Epithelial cell of proximal tubule (primary cell): Measurements from ENCODE around the gene FAHD2A. TPM values are rescaled to one million over a fixed set of nuclear protein-coding genes. Genes with fewer than 3 reads are reported as not detected.

ENCODE experiments used
- DNase-seq: peaks from one replicate; pipeline ENCODE4 v3.0.0-alpha.2; 2011; ENCODE audit warnings: low read depth
- H3K4me3 ChIP-seq: 2 replicates; pipeline ENCODE4 v1.5.1; 2011; ENCODE audit warnings: low read depth, mild to moderate bottlenecking, low read length
- CTCF ChIP-seq: conservative IDR thresholded peaks from 2 replicates; pipeline ENCODE4 v1.5.1; 2012; ENCODE audit warnings: low read depth, mild to moderate bottlenecking, low read length
- total RNA-seq: library from RNA; depleted of rRNA; stranded (reverse); fragments of >200 nt; gene quantifications from 2 replicates; pipeline ENCODE4 v1.2.3, GENCODE V29; 2015

The FAHD2A gene
- total RNA-seq, 1 donor from 2014 or later: 31.4 TPM

- no peak overlapping the region for H3K4me3 ChIP-seq
- no peak for TF ChIP-seq CTCF
- no peak for DNase-seq
Observed at GRCh38 chr2:95356821-95357700, 45.4 kb upstream of the FAHD2A start.

GRCh38 chr2:95357717-95358280, 44.7 kb upstream of the FAHD2A start:
- H3K4me3 ChIP-seq: no peak overlapping the region
- no peak for DNase-seq
- TF ChIP-seq CTCF: no peak

GRCh38 chr2:95359031-95359430, 43.5 kb upstream of the FAHD2A start:
- no peak overlapping the region for H3K4me3 ChIP-seq
- no peak for TF ChIP-seq CTCF
- no peak for DNase-seq

- no peak overlapping the region for H3K4me3 ChIP-seq
- TF ChIP-seq CTCF: no peak
- no peak for DNase-seq
Observed at GRCh38 chr2:95359501-95359930, 43.0 kb upstream of the FAHD2A start.

GRCh38 chr2:95361216-95361980, 41.1 kb upstream of the FAHD2A start:
- H3K4me3 ChIP-seq: no peak overlapping the region
- no peak for TF ChIP-seq CTCF
- DNase-seq: no peak

- TF ChIP-seq CTCF: no peak
- no peak overlapping the region for H3K4me3 ChIP-seq
- no peak for DNase-seq
Observed at GRCh38 chr2:95362486-95362885, 40.0 kb upstream of the FAHD2A start.
